Midbrain (tissue), 1 donor: ENCODE measurements around the gene CLMN.
"Not testable (repeated sequence)": the region's sequence is repeated elsewhere in the genome, so short reads cannot be mapped to it uniquely, and the experiment has no call there.

ENCODE experiments used
- DNase-seq: peaks from one replicate; lab custom pipeline; 2025; lab: John Stamatoyannopoulos, UW

Gene CLMN

DNA sequence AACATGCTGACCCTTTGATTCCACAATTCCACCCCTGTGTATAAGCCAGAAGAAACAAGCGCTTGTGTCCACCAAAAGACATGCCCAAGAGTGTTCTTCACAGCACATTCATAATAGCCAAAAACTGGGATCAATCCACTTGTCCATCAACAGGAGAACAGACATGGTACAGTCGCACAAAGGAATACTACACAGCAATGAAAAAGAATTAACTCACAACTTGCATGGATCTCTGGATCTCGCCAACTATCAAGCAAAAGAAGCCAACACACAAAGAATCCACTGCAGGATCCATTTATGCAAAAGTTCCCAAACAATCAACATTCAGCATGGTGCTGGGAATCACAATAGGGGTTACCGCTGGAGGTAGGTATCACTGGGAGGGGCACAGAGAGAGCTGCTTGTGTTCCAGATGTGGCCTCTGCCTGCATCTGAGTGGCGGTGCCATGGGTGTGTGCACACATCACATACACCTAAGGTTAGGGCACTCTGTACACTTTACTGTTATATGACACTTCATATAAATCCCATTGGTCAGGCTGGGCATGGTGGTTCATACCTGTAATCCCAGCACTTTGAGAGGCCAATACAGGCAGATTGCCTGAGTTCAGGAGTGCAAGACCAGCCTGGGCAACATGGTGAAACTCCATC, 30.9 kb downstream of the CLMN start:
- DNase-seq = no peak

DNA sequence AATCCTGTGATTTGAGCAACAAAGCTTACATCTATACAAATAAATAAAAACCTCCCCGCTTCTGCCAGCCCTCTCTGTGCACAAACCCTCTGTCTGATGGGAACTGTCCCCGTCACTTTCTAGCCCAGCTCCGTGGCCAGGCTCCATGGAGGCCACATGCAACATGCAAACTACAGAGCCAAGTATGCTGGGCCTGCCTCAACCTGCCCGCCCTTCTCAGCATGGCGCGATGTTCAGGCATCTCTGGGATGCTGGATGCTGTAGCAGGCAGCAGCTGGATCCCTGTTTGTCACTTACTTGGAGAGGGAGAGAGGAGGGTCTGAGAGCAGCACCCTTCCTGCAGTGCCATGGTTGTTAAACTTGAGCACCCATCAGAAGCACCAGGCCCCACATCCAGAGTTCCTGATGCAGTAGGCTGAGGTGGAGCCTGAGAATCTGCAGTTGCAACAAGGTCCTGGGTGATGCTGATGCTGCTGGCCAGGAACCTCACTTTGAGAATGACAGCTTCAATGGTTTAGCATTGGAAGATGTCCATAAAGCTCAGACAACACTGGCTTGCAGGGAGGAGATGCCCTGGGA, 32.4 kb downstream of the CLMN start:
- no peak for DNase-seq

DNA sequence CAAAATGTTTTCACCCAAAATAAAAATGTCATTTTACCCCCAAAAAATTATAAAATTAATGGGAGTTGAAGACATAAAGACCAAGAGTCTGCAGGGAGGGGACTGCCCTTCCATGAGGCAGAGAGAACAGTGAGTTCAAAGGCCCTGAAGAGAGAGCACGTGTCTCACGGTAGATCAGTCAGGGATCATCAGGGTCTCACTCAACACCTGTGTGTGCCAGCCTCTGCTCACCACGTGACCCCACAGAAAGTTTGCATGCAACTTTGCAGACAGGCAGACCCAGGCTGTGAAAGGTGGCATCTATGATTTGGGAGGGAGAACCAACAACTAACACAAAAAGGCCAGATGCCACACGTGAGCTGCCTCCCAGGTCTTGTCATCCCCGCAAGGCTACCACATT, 33.1 kb downstream of the CLMN start:
- no peak for DNase-seq

DNA sequence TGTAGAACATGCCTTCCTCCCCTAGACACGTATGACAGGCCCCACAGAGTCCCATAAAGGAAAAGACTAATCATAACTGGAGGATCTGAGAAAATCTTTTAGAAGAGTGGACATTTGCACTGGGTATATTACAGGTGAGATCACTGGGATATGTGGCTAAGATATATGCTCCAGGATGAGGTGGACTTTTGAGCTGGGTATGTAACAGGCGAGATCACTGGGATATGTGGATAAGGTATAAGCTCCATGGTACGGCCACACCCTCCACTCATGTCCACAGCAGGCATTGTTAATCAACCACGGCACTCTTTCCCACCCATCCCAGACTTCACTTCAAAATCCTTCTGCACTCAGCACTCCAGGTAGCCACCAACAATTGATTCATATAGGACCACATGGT, 34.1 kb downstream of the CLMN start:
- DNase-seq = no peak

DNA sequence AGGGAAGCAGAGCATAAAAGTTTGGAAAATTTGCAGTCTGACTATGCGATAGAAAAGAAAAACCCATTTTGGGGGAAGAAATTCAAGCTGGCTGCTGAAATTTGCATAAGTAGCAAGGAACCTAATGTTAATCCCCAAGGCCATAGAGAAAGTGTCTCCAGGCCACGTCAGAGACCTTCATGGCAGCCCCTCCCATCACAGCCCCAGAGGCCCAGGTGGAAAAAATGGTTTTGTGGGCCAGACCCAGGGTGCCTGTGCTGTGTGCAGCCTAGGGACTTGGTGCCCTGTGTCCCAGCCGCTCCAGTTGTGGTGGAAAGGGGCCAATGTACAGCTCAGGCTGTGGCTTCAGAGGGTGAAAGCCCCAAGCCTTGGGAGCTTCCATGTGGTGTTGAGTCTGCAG, 35.9 kb downstream of the CLMN start:
- not testable (repeated sequence) for DNase-seq

DNA sequence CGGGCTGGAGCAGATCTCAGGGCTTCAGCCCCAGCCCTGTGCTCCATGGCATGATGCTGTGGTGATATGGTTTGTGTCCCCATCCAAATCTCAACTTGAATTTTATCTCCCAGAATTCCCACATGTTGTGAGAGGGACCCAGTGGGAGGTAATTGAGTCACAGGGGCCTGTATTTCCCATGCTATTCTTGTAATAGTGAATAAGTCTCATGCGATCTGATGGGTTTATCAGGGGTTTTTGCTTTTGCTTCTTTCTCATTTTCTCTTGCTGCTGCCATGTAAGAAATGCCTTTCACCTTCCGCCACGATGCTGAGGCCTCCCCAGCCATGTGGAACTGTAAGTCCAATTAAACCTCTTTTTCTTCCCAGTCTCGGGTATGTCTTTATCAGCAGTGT, 36.7 kb downstream of the CLMN start:
- DNase-seq = not testable (repeated sequence)

DNA sequence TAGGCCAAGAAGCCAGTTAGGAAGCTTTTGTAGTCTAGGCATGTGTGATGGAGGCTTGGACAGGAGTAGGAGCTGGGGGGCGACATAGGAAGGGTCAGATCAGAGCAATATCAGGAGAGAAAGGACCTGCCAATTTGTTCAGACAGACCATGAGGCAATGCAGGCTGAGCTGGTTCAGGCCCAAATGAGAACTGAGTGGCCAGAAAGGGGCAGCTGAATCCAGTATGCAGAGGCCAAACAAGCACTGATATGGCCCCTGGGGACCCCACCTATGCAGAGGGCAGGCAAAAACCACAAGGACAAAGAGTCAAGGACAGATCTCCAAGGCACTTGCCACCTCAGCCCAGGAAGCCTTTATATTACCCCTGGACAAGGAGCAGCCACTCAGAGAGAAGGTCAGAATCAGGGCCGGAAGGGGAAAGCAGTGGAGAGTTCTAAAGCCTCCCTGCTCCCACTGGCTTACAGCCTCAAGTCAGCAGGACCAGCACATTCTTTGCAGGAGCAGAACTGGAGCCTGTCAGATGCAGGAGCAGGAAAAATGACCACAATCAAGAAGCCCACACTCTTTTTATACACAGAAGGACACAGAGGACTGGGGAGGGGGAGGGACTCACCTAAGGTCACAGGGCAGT, 37.2 kb downstream of the CLMN start:
- DNase-seq = no peak

DNA sequence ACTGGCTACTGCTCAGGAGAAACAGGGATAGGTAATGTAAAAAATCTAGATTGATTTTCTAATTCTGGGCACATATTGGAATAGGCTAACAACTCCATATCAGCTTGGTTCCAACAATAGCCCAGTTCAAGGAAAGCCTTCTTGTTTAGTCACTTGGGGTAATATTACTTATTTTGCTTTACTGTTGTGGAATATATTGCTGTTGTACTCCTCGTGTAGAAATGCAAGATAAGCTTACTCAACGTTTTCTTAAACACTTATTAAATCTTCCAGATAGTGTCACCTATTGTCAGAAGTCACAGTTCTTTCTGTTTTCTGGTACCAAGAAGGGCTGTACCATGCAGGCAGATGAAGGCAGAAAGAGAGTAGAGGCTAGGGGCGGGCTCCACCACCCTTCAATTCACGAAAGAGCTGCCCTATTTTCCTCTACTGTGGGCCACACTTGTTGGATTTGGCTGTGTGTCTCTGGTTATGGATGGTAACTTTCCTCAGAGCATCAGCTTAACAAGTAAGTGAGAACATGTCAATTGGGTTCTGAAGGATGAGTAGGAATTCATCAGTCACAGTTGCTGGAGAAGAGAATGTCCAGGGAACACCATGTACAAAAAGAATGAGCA, 38.0 kb downstream of the CLMN start:
- no peak for DNase-seq

DNA sequence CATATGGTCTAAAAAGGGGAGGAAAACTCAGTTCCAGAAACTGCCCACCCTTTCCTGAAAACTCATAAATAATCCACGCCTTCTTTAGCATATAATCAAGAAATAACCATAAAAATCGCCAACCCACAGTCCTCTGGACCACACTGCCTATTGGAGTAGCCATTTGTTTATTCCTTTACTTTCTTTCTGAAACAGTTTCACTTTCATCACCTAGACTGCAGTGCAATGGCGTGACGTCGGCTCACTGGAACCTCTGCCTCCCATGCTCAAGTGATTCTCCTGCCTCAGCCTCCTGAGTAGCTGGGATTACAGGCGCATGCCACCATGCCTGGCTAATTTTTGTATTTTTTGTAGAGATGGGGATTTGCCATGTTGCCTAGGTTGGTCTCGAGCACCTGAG, 44.2 kb downstream of the CLMN start:
- no peak for DNase-seq

DNA sequence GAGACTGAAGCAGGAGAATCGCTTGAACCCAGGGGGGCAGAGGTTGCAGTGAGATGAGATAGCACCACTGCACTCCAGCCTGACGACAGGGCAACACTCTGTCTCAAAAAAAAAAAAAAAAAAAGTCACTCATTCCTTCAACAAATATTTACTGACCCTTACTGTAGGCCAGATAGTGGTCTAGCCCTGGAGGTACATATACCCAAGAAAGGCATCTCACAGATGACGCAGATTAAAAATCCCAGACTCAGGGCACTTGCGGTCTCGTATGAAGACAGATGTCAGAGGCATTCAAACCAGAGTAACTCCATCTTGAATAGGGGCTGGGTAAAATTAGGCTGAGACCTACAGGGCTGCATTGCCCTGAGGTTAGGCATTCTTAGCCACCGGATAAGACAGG, 44.8 kb downstream of the CLMN start:
- no peak for DNase-seq

DNA sequence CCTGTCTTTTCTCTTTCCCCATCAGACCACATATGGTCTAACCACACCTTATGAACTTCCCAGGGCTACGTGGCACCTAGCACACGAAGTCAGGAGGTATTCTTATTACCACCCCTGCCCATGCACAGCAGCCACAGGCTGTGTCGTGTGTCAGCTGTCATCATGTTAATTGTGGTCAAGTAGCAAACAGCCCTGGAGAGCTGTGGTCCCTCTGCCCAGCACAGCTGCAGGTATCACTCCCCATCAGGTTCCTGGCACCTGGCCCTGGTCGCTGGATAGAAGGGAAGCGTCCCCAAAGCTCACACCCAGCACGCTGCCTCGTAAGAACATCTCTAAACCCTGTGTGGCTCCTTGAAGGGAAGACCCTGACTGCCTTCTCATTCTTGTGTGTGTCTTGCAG, 45.4 kb downstream of the CLMN start:
- no peak for DNase-seq

DNA sequence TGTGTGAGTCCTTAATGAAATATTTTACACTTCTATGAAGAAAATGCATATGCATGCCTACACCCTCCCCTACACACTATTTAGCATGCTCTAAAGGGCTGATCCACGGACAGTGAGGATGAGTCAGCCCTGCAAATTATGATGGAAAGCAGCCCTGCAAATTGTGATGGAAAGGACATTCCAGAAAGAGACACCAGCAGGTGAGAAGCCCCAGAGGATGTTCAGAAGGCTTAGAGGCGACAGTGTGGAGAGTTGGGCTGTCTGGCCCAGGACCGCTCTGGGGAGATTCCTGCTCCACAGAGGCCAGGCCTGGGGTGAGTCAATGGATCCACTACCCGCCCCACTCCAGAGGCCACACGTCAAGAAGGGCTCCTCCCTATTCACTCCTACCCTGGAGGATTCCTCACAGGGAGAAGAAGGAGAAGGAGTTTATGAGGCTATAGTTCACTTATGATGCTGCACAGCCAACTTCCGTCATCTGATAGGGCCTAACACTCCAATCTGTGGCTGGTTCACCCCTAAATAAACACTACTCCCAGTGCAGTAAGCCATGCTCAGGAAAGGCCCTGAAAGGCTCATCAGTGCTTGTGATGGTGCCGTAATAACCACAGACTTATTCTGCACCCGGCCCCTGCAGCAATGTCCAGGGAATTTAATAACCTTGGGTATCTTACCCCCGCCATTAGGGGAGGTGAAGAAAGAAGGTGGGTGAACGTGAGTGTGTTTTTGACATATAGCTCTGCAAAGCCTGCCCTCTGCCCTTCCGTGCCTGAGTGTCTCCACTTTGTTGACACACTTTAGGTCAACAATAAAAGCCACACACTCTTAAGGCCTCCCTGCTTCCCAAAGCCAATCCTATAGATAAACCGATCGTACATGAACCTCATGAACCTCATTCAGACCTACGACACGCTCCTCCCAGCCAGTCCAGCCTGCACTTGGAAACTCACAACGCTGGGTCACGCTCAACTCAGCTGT, 46.4 kb downstream of the CLMN start:
- DNase-seq = no peak

DNA sequence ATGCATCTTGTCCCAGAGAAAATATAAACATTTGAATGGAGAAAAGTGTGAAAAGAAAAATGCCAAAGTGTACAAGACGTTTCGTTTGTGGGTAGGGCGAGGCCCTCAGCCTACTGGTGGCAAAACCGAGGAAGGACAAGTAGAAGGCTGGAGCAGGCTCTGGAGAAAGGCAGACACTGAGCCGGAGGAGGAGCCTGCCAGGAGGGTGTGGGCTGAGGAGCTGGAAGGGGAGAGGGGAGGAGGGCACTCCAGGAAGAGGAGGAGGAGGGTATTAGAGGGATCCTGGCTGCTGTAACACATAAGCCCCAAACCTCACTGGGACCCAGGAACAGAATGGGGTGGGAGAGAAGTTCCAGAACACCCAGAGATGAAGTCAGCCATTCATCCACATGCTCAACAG, 47.7 kb downstream of the CLMN start:
- no peak for DNase-seq

DNA sequence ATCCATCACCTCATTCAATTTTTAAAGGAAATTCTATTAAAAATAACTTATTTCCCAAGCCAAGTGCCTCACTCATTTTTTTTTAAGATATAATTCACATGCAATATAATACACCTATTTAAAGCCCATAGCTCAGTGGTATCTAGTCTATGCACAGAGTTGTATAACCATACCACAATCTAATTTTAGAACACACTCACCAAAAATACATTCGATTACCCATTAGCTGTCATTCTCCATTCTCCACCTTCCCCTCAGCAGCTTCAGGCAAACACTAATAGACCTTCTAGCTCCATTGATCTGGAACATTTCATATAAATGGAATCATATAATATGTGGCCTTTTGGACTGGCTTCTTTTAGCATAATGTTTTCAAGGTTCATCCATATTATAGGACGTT, 49.5 kb downstream of the CLMN start:
- DNase-seq = no peak

DNA sequence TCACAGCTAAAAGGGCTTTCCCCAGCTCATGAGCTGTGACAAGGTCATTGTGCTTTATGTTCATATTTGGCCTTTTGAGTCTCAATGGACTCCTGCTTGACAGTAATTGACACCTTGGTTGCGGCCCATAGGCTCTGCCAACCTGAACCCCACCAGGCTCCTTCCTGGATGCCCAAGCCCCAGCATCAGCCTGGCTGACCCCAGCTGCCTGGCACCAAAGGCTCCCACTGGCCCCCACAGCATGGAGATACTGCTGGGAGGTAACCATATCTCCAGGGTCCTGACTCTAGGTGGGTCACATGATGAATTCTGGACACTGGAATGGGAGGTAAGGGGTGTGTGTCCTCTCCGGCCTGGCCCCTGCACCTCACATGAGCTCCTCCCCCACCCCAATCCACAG, 50.2 kb downstream of the CLMN start:
- DNase-seq = no peak

DNA sequence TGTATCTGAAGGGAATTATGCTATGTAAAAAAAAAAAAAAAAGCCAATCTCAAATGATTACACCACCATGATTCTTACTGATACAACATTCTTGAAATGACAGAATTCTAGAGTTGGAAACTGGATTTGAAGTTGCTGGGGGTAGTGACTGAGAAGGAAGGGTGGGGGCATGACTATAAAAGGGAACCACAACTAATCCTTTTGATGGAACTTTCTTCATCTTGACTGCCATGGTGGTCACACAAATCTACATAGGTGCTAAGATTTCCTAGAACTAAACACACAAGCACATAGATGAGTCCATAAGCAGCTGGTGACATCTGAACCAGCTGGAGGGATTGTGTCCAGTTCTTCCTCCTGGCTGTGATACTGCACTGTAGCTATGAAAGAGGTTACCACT, 51.4 kb downstream of the CLMN start:
- no peak for DNase-seq

DNA sequence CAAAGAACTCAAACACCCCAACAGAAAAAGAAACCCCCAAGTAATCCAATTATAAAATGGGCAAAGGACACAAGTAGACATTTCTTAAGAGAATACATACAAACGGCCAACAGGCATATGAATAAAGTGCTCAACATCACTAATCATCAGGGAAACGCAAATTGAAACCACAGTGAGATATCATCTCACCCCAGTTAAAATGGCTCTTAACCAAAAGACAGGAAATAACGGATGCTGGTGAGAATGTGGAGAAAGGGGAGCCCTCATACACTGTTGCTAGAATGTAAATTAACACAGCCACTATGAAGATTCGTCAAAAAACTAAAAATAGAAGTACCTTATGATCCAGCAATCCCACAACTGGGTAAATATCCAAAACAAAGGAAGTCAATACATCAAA, 52.4 kb downstream of the CLMN start:
- no peak for DNase-seq

DNA sequence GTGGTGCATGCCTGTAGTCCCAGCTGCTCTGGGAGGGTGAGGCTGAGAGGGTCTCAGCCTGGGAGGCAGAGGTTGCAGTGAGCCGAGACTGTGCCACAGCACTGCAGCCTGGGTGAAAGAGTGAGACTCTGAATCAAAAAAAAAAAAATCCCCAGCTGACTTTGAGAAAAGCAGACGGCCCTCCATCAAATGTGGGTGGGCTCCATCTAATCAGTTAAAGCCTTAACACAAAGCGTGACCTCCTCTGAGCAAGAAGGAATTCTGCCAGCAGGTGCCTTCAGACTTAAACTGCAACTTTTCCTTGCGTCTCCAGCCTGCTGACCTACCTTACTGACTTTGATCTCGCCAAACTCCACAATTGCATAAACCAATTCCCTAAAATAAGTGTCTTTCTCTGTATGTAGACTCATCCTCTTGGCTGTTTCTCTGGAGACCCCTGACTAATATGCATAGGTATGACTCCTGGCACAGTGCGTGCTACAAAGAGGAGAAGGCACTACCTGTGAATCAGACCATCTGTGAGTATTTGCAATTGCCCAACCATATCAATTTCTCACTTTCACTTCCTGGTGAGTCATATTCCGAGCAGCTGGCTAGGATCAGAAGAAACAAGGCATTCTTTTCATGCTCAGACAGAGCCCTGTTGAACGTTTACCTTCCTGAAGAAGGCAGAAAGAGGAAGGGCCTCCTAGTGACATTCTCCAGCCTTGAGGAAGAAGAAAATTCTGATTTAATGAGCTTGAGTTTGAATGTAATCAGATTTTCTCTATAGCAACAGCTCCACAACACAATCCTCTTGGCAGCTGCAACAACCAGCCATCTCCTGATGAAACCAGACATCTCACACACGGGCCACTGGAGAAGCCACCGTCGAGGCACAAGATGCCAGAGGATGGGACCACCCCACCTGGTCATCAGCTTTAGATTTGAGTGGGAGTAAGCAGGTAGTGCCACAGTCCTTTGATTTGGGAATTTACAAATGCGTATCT, 54.3 kb downstream of the CLMN start:
- DNase-seq = no peak

DNA sequence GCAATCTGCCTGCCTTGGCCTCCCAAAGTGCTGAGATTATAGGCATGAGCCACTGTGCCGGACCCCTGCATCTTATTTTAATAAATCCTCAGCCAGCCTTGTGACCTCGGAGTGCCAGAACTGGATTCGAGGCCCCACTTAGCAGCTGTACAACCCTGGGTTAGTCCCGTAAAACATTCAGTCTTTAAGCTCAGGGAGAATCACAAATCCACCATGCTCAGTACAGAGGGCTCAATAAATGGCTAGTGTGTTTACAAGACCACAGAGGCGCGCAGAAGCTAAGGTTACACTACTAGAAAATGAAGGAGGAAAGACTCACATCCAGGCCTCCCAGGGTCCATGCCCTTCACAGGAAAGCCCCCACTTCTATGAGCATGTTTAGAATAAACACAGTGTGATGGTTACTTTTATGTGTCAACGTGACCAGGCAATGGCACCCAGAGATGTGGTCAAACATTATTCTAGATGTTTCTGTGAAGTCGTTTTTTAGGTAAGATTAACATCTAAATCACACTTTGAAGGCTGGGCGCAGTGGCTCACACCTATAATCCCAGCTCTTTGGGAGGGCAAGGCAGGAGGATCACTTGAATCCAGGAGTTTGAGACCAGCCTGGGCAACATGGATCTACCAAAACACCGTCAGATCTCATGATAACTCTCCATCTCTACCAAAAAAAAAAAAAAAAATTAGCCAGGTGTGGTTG, 55.3 kb downstream of the CLMN start:
- DNase-seq = no peak

DNA sequence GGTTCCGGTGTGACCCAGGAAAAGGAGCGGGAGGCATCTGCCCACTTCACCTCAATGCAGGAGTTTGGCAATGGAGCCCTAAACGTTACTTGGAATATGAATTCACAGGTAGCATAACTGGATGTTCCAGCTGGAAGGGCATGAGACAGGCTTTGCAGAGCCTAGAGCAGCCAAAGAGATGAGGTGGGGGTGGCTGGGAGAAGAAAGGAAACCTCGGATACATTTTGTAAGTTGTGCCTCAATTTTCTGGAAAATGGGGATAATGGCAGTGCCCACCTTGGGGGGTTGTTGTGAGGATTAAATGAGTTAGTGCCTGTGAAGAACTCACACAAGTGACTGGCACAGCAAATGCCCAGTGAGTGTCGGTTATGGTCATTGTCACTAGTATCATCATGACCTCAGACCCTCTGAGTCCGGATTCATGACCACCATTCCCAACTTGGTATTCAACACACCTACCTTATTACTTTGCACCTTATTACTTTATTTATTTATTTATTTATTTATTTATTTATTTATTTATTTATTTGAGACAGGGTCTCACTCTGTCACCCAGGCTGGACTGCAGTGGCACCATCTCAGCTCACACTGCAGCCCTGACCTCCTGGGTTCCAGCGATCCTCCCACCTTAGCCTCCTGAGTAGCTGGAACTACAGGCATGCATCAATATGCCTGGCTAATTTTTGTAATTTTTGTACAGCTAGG, 56.0 kb downstream of the CLMN start:
- DNase-seq = no peak
